Endodermal cell (in vitro differentiated cells): ENCODE measurements around the gene KCNK16. TPM values are rescaled to one million over a fixed set of nuclear protein-coding genes. Genes with fewer than 3 reads are reported as not detected.

ENCODE experiments used
- DNase-seq: peaks from one replicate; pipeline ENCODE4 v3.0.0-alpha.2; 2017
- H3K27ac ChIP-seq: 2 replicates; pipeline ENCODE4 v1.5.1; 2013; ENCODE audit warnings: mild to moderate bottlenecking, low read depth, low read length, moderate library complexity
- H3K27me3 ChIP-seq: 2 replicates; pipeline ENCODE4 v1.6.1; 2013; ENCODE audit warnings: mild to moderate bottlenecking, low read length, moderate library complexity; ENCODE audit not compliant: insufficient read depth, control insufficient read depth, poor library complexity, severe bottlenecking
- H3K36me3 ChIP-seq: 2 replicates; pipeline ENCODE4 v1.7.0; 2013; ENCODE audit warnings: mild to moderate bottlenecking, low read length, moderate library complexity; ENCODE audit not compliant: control insufficient read depth, insufficient read depth
- H3K4me1 ChIP-seq: one replicate; pipeline ENCODE4 v1.7.0; 2013; ENCODE audit warnings: low read length; ENCODE audit not compliant: control insufficient read depth, insufficient read depth
- H3K4me3 ChIP-seq: 2 replicates; pipeline ENCODE4 v1.5.1; 2013; ENCODE audit warnings: mild to moderate bottlenecking, low read length, moderate library complexity
- H3K9ac ChIP-seq: 2 replicates; pipeline ENCODE4 v1.6.1; 2013; ENCODE audit warnings: mild to moderate bottlenecking, low read length, moderate library complexity; ENCODE audit not compliant: poor library complexity, severe bottlenecking; ENCODE audit errors: extremely low read depth
- H3K9me3 ChIP-seq: 2 replicates; pipeline ENCODE4 v1.6.1; 2013; ENCODE audit warnings: mild to moderate bottlenecking, low read length, moderate library complexity; ENCODE audit not compliant: control insufficient read depth
- H3K27ac Mint-ChIP-seq: 2 replicates; pipeline ENCODE4 v1.8.0; 2020; ENCODE audit warnings: mixed read lengths
- H3K27me3 Mint-ChIP-seq: 2 replicates; pipeline ENCODE4 v1.8.0; 2021; ENCODE audit warnings: mild to moderate bottlenecking, mixed read lengths; ENCODE audit not compliant: insufficient read depth
- H3K36me3 Mint-ChIP-seq: 2 replicates; pipeline ENCODE4 v1.8.0; 2020; ENCODE audit warnings: low read depth, mixed read lengths
- H3K4me1 Mint-ChIP-seq: 2 replicates; pipeline ENCODE4 v1.8.0; 2020; ENCODE audit warnings: mixed read lengths
- H3K4me3 Mint-ChIP-seq: 2 replicates; pipeline ENCODE4 v1.8.0; 2020; ENCODE audit warnings: mild to moderate bottlenecking, moderate library complexity, mixed read lengths
- H3K9me3 Mint-ChIP-seq: 2 replicates; pipeline ENCODE4 v1.8.0; 2020; ENCODE audit warnings: mild to moderate bottlenecking, mixed read lengths
- CTCF ChIP-seq: fragments of 200-600 bp; sonication (generic); conservative IDR thresholded peaks from 2 replicates; pipeline ENCODE4 v1.5.0; 2021; ENCODE audit warnings: antibody characterized with exemption, mild to moderate bottlenecking
- WGBS, 2 experiments: methylation state at CpG; one replicate each; pipeline versions ENCODE4 v1.1.5 to v1.1.7; 2013; ENCODE audit warnings: missing lambda C conversion rate in 2 of 2, mixed read lengths in 1 of 2; ENCODE audit not compliant: insufficient coverage in 1 of 2, insufficient read length in 1 of 2; 5-methylcytosine and 5-hydroxymethylcytosine counted together
- total RNA-seq, 2 donors: library from RNA; stranded (reverse); fragmentation: NEBNext Ultra II Directional in 1 of 2; extraction: Animal tissue kit (Norgen Biotek cat#: 25700) in 1 of 2; gene quantifications; 2 replicates in 1 of 2; 3 replicates in 1 of 2; pipeline ENCODE4 v1.2.1, GENCODE V29; 2021

Gene KCNK16
- total RNA-seq, 2 donors from 2014 or later: not detected

GRCh38 chr6:39360378-39360777 is 37.9 kb upstream of the KCNK16 start:
- H3K36me3 Mint-ChIP-seq: no peaks in the 10 kb centered on the region
- H3K27me3 Mint-ChIP-seq: no peaks in the 10 kb centered on the region
- 92 to 95% methylated on average over 9 of the region's 9 CpGs for WGBS, 2 experiments
- no peak overlapping the region for H3K4me3 Mint-ChIP-seq
- Histone ChIP-seq H3K4me1 (no peaks in the 10 kb centered on the region), H3K27ac (no peak overlapping the region), H3K9me3 (no peaks in the 10 kb centered on the region), H3K36me3 (no peaks in the 10 kb centered on the region), H3K9ac (no peak overlapping the region), H3K4me3 (no peak overlapping the region), H3K27me3 (no peaks in the 10 kb centered on the region)
- no peaks in the 10 kb centered on the region for H3K9me3 Mint-ChIP-seq
- no peak overlapping the region for H3K27ac Mint-ChIP-seq
- no peak for TF ChIP-seq CTCF
- peaks cover 8% of the 10 kb centered on the region for H3K4me1 Mint-ChIP-seq
- DNase-seq: no peak

GRCh38 chr6:39357998-39358686 is 35.6 kb upstream of the KCNK16 start:
- no peaks in the 10 kb centered on the region for H3K4me1 ChIP-seq
- Mint-ChIP-seq H3K4me1 (peaks cover 8% of the 10 kb centered on the region), H3K9me3 (no peaks in the 10 kb centered on the region), H3K36me3 (no peaks in the 10 kb centered on the region), H3K27ac (no peak overlapping the region), H3K4me3 (no peak overlapping the region), H3K27me3 (no peaks in the 10 kb centered on the region)
- H3K4me3 ChIP-seq: no peak overlapping the region
- no peak overlapping the region for H3K27ac ChIP-seq
- 90 to 98% methylated on average over 6 to 7 of the region's 7 CpGs for WGBS, 2 experiments
- H3K27me3 ChIP-seq: no peaks in the 10 kb centered on the region
- H3K9ac ChIP-seq: no peak overlapping the region
- H3K9me3 ChIP-seq: no peaks in the 10 kb centered on the region
- DNase-seq: no peak
- H3K36me3 ChIP-seq: no peaks in the 10 kb centered on the region
- no peak for TF ChIP-seq CTCF

GRCh38 chr6:39353698-39354315 is 31.3 kb upstream of the KCNK16 start:
- Histone ChIP-seq H3K4me3 (no peak overlapping the region), H3K9ac (no peak overlapping the region), H3K27me3 (no peaks in the 10 kb centered on the region), H3K4me1 (no peaks in the 10 kb centered on the region), H3K27ac (no peak overlapping the region), H3K9me3 (no peaks in the 10 kb centered on the region), H3K36me3 (no peaks in the 10 kb centered on the region)
- no peak overlapping the region for H3K27ac Mint-ChIP-seq
- no peaks in the 10 kb centered on the region for H3K36me3 Mint-ChIP-seq
- TF ChIP-seq CTCF: no peak
- H3K9me3 Mint-ChIP-seq: no peaks in the 10 kb centered on the region
- no peak for DNase-seq
- H3K27me3 Mint-ChIP-seq: no peaks in the 10 kb centered on the region
- 91 to 93% methylated on average over 4 to 7 of the region's 7 CpGs for WGBS, 2 experiments
- H3K4me1 Mint-ChIP-seq: peaks cover 2% of the 10 kb centered on the region
- no peak overlapping the region for H3K4me3 Mint-ChIP-seq
